CD14-positive monocyte (primary cell): Measurements from ENCODE around the gene TXLNB. TPM values are rescaled to one million over a fixed set of nuclear protein-coding genes. Genes with fewer than 3 reads are reported as not detected.

ENCODE experiments used
- DNase-seq, 3 donors: peaks; one replicate each; pipeline ENCODE4 v3.0.0-alpha.2; 2011 to 2022
- H2AFZ ChIP-seq: 2 replicates; pipeline ENCODE4 v1.6.0; 2012; ENCODE audit warnings: mild to moderate bottlenecking, low read depth, low read length, inconsistent platforms; ENCODE audit not compliant: insufficient read depth, poor library complexity, severe bottlenecking
- H3K27ac ChIP-seq, 2 donors: 1 replicate in 1 of 2; 2 replicates in 1 of 2; pipeline ENCODE4 v1.5.1; 2012 to 2013; ENCODE audit warnings: low read length in 2 of 2, control low read depth in 1 of 2, inconsistent platforms in 1 of 2, low read depth in 1 of 2, mild to moderate bottlenecking in 1 of 2
- H3K27me3 ChIP-seq, 2 donors: one replicate each; pipeline versions ENCODE4 v1.6.0 to v1.6.1; 2011 to 2013; ENCODE audit warnings: low read length in 2 of 2; ENCODE audit not compliant: control insufficient read depth in 2 of 2, insufficient read depth in 2 of 2
- H3K36me3 ChIP-seq, 2 donors: replicated peaks in 1 of 2; 1 replicate in 1 of 2; 2 replicates in 1 of 2; pipeline versions ENCODE4 v1.5.1 to v1.6.1; 2012 to 2013; ENCODE audit warnings: low read length in 2 of 2, control low read depth in 1 of 2, inconsistent platforms in 1 of 2, mild to moderate bottlenecking in 1 of 2; ENCODE audit not compliant: insufficient read depth in 2 of 2, control insufficient read depth in 1 of 2
- H3K4me1 ChIP-seq, 2 donors: 1 replicate in 1 of 2; 2 replicates in 1 of 2; pipeline versions ENCODE4 v1.5.1 to v1.6.1; 2012 to 2013; ENCODE audit warnings: low read length in 2 of 2, control low read depth in 1 of 2, inconsistent platforms in 1 of 2, mild to moderate bottlenecking in 1 of 2, moderate library complexity in 1 of 2; ENCODE audit not compliant: insufficient read depth in 2 of 2, control insufficient read depth in 1 of 2
- H3K4me2 ChIP-seq: replicated peaks from 2 replicates; pipeline ENCODE3; 2012; ENCODE audit warnings: low read length, moderate library complexity, mild to moderate bottlenecking; ENCODE audit not compliant: poor library complexity, severe bottlenecking; ENCODE audit errors: extremely low read depth
- H3K4me3 ChIP-seq, 3 experiments: fragments of 200-600 bp in 1 of 3; sonication (generic) in 1 of 3; replicated peaks in 1 of 3; 1 replicate in 2 of 3; 2 replicates in 1 of 3; pipeline ENCODE4 v1.5.1; 2011 to 2013; ENCODE audit warnings: low read length in 3 of 3, mild to moderate bottlenecking in 3 of 3, control low read depth in 2 of 3, low read depth in 2 of 3, inconsistent platforms in 1 of 3, moderate library complexity in 1 of 3
- H3K79me2 ChIP-seq: 2 replicates; pipeline ENCODE4 v1.6.0; 2012; ENCODE audit warnings: mild to moderate bottlenecking, control low read depth, inconsistent platforms, low read length, moderate library complexity; ENCODE audit not compliant: insufficient read depth
- H3K9ac ChIP-seq: 2 replicates; pipeline ENCODE4 v1.6.0; 2017; ENCODE audit warnings: low read length, mild to moderate bottlenecking; ENCODE audit not compliant: insufficient read depth, poor library complexity, severe bottlenecking
- H3K9me3 ChIP-seq, 2 donors: replicated peaks in 1 of 2; 1 replicate in 1 of 2; 2 replicates in 1 of 2; pipeline versions ENCODE4 v1.5.1 to v1.6.1; 2012 to 2013; ENCODE audit warnings: low read length in 2 of 2, control low read depth in 1 of 2; ENCODE audit not compliant: control insufficient read depth in 1 of 2, insufficient read depth in 1 of 2
- H4K20me1 ChIP-seq: 2 replicates; pipeline ENCODE4 v1.6.0; 2012; ENCODE audit warnings: mild to moderate bottlenecking, low read length, control low read depth, moderate library complexity; ENCODE audit not compliant: insufficient read depth
- H3K27ac Mint-ChIP-seq, 7 donors: one replicate each; pipeline ENCODE4 v1.8.0; 2020; ENCODE audit warnings: mild to moderate bottlenecking in 7 of 7, mixed read lengths in 7 of 7, moderate library complexity in 6 of 7, inconsistent platforms in 2 of 7
- H3K27me3 Mint-ChIP-seq, 3 donors: one replicate each; pipeline ENCODE4 v1.8.0; 2021 to 2022; ENCODE audit warnings: low read depth in 3 of 3, mild to moderate bottlenecking in 3 of 3, mixed read lengths in 3 of 3, moderate library complexity in 3 of 3, inconsistent platforms in 1 of 3
- H3K36me3 Mint-ChIP-seq, 2 donors: one replicate each; pipeline ENCODE4 v1.8.0; 2020; ENCODE audit warnings: mixed read lengths in 2 of 2, inconsistent platforms in 1 of 2, mild to moderate bottlenecking in 1 of 2
- H3K4me1 Mint-ChIP-seq: one replicate; pipeline ENCODE4 v1.8.0; 2020; ENCODE audit warnings: mild to moderate bottlenecking, mixed read lengths
- H3K4me3 Mint-ChIP-seq, 2 donors: one replicate each; pipeline ENCODE4 v1.8.0; 2020; ENCODE audit warnings: mild to moderate bottlenecking in 2 of 2, mixed read lengths in 2 of 2, moderate library complexity in 1 of 2
- H3K9me3 Mint-ChIP-seq, 7 donors: one replicate each; pipeline ENCODE4 v1.8.0; 2020 to 2022; ENCODE audit warnings: mixed read lengths in 7 of 7, mild to moderate bottlenecking in 6 of 7, moderate library complexity in 6 of 7, inconsistent platforms in 2 of 7
- WGBS: methylation state at CpG from one replicate; pipeline ENCODE4 v1.1.5; 2013; ENCODE audit warnings: missing lambda C conversion rate; ENCODE audit not compliant: insufficient coverage; 5-methylcytosine and 5-hydroxymethylcytosine counted together
- intact Hi-C, 2 donors: fragments of 100-400 bp; cut with micrococcal nuclease; formaldehyde crosslinking; loops; one replicate each; pipeline versions ENCODE4 v1.15.0 to v1.15.1; 2023
- polyA plus RNA-seq, 3 donors: library from polyadenylated mRNA; depleted of rRNA in 1 of 3; unstranded in 2 of 3; stranded (reverse) in 1 of 3; fragments of 300-500 nt in 2 of 3; fragments of >200 nt in 1 of 3; fragmentation: Illumina TruSeq in 2 of 3; gene quantifications; 1 replicate in 2 of 3; 2 replicates in 1 of 3; pipeline ENCODE4 v1.2.3, GENCODE V29; 2012 to 2021
- TF ChIP-seq, protein P1 (sequence below): fragments of 200-600 bp; IDR thresholded peaks from one replicate; pipeline ENCODE4 v1.8.0; 2022; ENCODE audit warnings: antibody characterized with exemption, mild to moderate bottlenecking

Gene TXLNB
- polyA plus RNA-seq, 3 donors = 0.04 to 0.25 (median 0.14) TPM

DNA sequence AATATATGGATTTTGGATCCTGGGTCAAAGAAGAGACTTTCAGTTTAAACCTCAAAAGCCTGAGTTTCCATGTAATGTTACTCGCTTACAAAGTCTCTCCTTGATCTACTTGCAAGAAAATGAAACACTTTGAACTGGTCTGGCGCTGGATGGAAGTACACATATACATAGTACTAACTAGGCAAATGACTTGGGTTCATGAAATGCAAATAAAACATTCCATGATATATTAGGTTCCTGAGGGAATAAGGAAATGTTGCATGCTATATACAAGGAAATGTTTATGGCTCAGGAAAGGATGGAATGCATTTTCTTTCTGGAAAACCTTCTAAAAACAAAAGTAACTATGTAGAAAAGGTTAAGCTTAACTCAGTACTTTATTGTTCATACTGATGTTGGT lies 11.4 kb upstream of the TXLNB start:
- H3K36me3 Mint-ChIP-seq = peaks cover 0 to 3% of the 10 kb centered on the region in 2 donors
- Histone ChIP-seq H3K9me3 (no peaks in the 10 kb centered on the region), H3K4me3 (no peak overlapping the region), H3K9ac (no peak overlapping the region), H3K4me2 (no peak overlapping the region), H3K27me3 (no peaks in the 10 kb centered on the region), H4K20me1 (no peaks in the 10 kb centered on the region), H3K27ac (no peak overlapping the region), H2AFZ (no peak overlapping the region), H3K79me2 (no peaks in the 10 kb centered on the region), H3K36me3 (no peaks in the 10 kb centered on the region), H3K4me1 (peaks cover 5% of the 10 kb centered on the region in 2 donors)
- intact Hi-C loops = no loop called here
- no CpG with 5 or more reads among the region's 2 CpGs for WGBS
- peaks cover 0 to 4% (median 0%) of the 10 kb centered on the region in 7 donors for H3K9me3 Mint-ChIP-seq
- no peak overlapping the region for H3K27ac Mint-ChIP-seq
- peaks cover 0 to 1% (median 0%) of the 10 kb centered on the region in 3 donors for H3K27me3 Mint-ChIP-seq
- no peak for DNase-seq
- peaks cover 6% of the 10 kb centered on the region for H3K4me1 Mint-ChIP-seq
- TF ChIP-seq, protein P1, sequence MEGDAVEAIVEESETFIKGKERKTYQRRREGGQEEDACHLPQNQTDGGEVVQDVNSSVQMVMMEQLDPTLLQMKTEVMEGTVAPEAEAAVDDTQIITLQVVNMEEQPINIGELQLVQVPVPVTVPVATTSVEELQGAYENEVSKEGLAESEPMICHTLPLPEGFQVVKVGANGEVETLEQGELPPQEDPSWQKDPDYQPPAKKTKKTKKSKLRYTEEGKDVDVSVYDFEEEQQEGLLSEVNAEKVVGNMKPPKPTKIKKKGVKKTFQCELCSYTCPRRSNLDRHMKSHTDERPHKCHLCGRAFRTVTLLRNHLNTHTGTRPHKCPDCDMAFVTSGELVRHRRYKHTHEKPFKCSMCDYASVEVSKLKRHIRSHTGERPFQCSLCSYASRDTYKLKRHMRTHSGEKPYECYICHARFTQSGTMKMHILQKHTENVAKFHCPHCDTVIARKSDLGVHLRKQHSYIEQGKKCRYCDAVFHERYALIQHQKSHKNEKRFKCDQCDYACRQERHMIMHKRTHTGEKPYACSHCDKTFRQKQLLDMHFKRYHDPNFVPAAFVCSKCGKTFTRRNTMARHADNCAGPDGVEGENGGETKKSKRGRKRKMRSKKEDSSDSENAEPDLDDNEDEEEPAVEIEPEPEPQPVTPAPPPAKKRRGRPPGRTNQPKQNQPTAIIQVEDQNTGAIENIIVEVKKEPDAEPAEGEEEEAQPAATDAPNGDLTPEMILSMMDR = no peak
- H3K4me3 Mint-ChIP-seq = no peak overlapping the region

DNA sequence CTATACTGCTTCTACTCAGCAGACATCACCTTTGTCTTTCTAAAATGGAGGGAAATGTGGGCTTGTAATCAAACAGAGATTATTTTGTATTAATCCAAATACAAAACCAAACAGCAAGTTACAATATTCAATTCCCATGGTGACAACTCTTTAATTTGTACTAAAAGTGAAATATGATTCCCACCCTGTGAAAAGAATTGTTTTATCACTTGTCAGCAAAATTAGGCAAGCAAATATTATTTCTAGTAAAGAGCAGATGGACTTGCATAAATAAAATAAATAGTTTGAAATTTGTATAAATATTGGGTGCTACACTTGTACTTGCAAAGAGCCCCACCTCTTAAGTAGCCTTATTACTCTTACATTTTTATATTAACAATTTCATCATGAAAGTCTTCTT lies 6.1 kb upstream of the TXLNB start:
- H3K27me3 Mint-ChIP-seq = peaks cover 0 to 1% (median 0%) of the 10 kb centered on the region in 3 donors
- H3K9me3 ChIP-seq = no peaks in the 10 kb centered on the region
- TF ChIP-seq, protein P1 = no peak
- H3K27me3 ChIP-seq = no peaks in the 10 kb centered on the region
- no peak overlapping the region for H3K9ac ChIP-seq
- no peaks in the 10 kb centered on the region for H3K36me3 ChIP-seq
- H4K20me1 ChIP-seq = no peaks in the 10 kb centered on the region
- H2AFZ ChIP-seq = no peak overlapping the region
- no peak overlapping the region for H3K27ac Mint-ChIP-seq
- H3K4me2 ChIP-seq = no peak overlapping the region
- no peak for DNase-seq
- H3K79me2 ChIP-seq = no peaks in the 10 kb centered on the region
- H3K36me3 Mint-ChIP-seq = no peaks in the 10 kb centered on the region
- H3K4me1 ChIP-seq = peaks cover 17 to 30% of the 10 kb centered on the region in 2 donors
- H3K9me3 Mint-ChIP-seq = peaks cover 0 to 4% (median 0%) of the 10 kb centered on the region in 7 donors
- intact Hi-C loops = loop anchor here in 1 of 2 donors (10.0 kb wide), 1 partner anchor 67 kb away; no protein-coding TSS in a partner anchor
- no peak overlapping the region for H3K4me3 Mint-ChIP-seq
- peaks cover 22% of the 10 kb centered on the region for H3K4me1 Mint-ChIP-seq
- H3K4me3 ChIP-seq = no peak overlapping the region
- H3K27ac ChIP-seq = no peak overlapping the region
